CD4-positive, alpha-beta T cell treated with Interleukin-15 for 1 hour (primary cell): ENCODE measurements around the gene COL1A1.

Experiments used
- DNase-seq: peaks from one replicate; pipeline ENCODE4 v3.0.0-alpha.2; 2020

COL1A1 gene

DNA sequence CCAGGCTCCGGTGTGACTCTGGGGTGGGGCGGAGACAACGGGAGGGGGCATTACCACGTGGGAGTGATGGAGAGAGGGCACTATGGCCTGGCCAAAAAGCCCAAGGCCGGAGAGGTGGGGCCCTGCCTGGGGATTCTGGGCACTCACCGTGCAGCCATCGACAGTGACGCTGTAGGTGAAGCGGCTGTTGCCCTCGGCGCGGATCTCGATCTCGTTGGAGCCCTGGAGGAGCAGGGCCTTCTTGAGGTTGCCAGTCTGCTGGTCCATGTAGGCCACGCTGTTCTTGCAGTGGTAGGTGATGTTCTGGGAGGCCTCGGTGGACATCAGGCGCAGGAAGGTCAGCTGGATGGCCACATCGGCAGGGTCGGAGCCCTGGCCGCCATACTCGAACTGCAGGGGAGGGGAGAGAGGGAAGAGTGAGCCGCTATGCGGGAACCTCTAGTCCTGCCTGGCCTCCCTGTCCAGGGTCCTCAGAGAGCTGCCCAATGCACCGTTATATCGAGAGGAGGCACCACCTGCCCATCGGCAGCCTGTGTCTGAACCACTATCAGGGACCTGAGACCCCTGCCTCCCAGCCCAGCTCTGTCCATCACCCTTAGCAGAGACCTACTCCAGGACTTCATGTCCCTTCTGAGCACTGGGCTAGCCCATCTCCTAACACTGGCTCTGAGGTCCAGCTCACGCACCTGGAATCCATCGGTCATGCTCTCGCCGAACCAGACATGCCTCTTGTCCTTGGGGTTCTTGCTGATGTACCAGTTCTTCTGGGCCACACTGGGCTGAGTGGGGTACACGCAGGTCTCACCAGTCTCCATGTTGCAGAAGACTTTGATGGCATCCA, 15.6 kb downstream of the COL1A1 start:
- DNase-seq: no peak

DNA sequence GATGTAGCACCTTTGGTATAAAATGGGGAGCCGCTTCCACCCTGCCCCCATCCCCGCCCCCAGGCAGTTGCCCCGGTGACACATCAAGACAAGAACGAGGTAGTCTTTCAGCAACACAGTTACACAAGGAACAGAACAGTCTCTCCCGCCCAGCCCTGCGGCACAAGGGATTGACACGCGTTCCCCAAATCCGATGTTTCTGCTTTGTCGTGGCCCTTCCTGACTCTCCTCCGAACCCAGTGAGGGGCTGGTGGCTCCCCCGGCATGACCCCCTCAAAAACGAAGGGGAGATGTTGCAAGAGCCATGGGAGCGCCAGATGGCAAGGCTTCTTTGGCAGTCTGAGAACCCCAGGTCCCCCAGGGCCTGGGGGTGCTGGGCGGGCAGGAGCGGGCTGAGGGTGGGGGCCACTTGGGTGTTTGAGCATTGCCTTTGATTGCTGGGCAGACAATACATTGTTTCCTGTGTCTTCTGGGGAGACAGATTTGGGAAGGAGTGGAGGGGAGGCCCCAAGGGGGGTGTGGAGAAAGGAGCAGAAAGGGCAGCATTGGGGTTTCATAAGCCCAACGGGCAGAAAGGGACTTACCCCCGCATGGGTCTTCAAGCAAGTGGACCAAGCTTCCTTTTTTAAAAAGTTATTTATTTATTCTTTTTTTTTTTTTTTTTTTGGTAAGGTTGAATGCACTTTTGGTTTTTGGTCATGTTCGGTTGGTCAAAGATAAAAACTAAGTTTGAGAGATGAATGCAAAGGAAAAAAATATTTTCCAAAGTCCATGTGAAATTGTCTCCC, 16.6 kb downstream of the COL1A1 start:
- peak; percentile 29 for DNase-seq

DNA sequence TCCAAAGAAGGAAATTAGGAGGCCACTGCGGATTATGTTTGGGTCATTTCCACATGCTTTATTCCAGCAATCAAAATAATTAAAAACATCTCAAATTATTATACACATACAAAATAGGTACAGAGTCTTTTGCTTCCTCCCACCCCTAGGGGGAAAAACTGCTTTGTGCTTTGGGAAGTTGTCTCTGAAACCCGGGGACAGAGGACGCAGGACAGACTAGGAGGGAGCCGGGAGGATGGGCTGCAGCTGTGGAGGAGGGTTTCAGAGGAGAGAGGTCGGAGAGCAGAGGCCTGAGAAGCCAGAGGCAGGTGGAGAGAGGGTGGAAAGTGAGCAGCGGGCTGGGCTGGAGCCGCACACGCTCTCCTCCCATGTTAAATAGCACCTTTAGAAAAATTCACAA, 17.4 kb downstream of the COL1A1 start:
- no peak for DNase-seq

DNA sequence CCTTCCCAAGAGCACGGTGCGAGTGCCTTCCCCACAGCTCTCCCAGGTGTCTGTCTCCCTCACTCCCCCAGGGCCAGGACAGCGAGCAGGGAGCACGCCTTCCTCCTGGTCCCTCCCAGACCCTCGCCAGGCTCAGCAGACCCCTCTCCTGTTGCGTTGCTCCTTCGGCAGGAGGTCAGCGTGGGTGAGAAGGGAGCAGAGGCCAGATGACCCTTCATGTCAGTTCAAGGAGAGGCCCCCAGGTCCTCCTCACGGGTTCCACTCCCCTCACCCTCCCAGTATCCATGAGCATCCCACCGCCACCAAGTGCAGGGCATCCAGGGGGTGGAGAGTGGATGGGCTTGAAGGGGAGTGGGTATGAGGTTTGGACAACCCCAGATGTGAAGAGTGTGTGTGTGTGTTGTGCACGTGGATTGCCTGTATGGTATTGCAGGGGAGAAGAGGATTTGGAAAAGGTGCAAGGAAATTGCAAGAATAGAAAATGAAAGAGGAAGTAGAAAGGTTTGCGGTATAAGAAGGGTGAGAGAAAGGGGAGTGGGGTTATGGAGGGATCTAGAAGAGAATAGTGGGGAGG, 17.9 kb downstream of the COL1A1 start:
- no peak for DNase-seq

DNA sequence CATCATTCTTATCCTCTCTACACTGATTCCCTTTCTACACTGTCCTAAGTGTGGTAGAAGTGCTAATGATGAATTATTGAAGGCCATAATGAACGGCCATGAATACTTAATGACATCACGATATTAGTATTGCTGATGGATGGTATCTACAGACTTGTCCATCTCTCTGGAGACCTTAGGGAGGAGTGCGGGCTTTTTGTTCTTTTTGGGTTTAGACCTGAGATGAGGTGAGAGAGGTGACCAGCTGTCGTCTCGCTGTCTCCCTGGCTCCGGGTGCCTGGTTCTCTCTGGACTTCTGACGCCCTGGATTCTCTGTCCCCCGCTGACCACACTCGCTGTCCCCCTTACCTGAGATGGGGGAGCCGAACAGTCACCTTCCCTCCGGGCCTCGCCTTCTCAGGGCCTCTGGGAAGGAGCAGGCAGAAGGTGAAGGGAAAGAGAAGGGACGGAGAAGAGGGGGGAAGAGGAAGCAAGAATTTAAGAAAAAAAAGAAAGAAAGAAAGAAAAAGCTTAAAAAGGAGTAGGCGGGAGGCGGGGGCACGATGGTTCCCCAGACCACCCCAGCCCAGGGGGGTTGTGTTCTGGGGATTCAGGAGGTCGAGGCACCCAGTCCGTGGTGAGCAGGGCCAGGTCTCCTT, 18.5 kb downstream of the COL1A1 start:
- DNase-seq: no peak

DNA sequence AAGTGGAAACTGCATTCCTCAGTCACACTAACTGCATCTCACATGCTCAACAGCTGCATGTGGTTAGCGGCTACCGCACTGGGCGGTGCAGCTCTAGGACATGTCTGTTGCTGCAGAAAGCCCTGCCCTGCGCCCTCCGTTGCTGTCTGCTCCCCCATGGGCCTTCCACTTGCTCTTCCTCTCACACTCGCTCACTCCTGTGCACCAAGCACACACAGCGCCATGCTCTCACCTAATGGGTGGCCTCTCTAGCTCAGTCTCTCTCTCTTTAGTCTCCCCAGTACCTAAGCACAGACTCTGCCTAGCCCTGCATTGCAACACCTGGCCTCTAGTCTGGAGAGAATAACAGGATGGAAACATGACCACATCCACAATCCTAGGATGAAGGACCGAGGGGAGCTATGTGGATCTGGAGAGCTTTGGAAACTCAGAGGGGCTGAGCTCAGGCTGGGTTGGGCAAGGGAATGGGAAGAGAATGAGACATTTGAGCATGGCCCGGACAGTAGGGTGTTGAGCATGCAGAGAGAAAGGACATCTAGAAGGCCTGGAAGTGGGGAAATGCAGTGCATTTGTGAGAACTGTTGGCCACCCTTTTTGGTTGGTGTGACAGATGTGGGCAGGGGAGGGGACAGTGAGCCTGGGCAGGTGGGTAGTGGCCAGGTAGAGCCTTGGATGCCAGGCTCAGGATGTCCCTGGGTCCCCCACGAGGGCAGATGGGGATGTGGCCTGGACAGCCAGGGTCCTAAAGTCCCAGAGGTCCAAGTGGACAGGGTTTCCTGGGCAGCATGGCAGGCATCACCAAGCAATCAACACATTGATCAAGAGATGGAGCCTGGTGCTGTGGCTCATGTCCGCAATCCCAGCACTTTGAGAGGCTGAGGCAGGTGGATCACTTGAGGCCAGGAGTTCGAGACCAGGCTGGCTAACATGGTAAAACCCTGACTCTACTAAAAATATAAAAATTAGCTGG, 19.6 kb downstream of the COL1A1 start:
- no peak for DNase-seq

DNA sequence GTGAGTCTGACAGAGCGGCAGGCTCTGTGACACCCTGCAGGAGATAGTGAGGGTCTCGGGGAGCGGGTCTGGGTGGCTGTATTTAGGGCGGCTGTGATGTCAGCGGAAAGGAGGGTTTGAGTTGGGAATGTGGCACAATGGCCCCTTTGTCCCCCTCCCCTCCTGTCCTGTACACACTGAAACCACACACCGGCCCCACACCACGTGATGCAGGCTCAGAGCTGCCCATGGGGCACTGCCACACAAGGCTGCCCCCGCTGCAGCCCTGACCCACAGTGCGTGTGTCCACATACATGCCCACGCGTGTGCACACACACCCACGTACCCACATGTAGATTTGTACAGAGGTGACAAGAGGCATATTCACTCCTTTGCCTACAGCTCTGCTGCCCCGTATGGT, 20.3 kb downstream of the COL1A1 start:
- DNase-seq: no peak

DNA sequence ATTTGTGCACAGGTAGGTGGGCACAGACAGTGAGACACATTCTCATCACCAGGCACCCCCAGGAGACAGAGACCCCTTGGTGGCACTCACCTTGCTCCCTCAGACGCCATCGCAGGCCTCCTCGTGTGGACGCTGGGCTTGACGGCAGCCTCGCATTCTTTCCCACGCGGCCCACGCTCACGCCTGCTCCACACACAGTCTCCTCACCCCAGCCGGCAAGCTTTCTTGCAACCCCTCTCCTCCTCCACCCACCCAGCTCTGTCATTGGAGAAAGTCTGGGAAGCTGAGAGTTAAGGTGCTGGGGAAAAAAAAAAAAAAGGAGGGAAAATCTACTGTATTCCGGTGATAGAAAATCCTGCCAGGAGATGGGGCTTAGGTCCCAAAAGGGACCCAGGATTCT, 20.8 kb downstream of the COL1A1 start:
- DNase-seq: no peak

DNA sequence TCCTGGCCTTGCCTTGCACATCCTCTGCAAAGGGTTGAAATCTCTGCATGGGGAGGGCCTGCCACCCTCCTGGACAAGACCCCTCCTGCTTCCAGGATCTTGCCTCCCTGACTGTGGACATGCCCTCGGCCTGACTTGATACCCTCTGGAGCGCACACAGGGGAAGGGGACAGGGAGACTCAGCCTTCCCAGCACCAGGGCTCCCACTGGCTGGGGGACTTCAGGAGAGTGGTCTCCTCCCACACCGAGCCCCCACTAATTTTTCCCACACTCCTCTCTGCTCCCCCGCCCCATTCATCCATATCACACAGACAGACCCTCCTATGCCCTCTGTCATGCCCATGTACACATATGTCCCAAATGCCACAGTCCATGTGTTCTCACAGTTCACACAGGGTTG, 21.3 kb downstream of the COL1A1 start:
- DNase-seq: no peak

DNA sequence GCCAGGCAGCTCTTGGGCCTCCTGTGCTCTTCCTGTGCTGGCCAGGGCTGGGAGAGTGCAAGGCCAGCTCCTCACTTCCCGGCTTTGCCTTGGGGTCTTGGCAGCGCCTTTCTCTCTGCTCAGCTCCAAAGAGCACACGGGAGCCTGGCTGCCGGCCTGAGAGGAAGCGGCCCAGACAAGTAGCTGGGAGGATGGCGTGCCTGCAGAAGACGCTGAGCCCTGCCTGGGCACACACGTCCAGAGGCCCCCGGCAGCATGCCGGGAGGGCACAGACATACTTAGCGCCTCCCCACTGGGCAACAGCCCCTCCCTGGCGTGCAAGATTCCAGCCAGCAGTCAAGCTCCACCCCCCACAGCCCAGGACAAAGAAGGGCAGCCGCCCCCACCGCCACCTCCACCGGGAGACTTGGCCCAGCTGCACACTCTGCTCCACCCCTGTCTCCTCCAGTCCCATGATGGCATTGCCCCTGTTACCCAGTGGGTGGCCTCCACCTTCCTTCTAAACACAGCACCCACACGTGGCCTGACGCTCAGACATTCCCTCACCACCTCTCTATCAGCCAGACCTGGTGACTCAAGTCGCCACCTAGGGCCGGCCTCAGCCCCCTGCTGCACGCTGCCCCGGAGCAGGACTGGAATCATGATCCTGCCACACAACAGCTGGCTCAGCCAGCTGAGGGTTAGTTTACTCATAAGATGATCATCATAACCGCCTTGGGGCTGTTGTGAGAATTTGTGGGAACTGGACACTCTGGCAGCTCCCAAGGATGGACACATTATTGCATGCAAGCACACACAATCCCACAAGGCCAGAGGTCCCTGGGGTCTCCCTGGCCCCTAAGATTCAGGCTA, 23.2 kb downstream of the COL1A1 start:
- DNase-seq: peak; percentile 51

DNA sequence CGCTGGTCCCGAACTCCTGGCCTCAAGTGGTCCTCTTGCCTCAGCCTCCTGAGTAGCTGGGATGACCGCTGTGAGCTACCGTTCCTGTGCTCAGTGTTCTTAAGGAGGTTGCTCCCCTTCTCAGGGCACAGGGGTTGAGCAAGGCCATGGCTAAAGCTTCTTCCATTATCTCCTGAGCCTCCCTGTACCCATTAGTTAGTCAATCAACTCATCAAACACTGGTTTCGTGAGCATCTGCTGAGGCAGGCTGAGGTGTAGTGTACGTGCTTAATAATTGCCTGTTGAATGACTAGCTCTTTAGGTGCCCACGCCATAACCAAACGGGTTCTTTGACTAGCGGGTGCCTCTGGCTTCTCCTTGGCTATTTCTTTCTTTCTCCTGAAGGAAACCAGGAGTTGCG, 24.0 kb downstream of the COL1A1 start:
- no peak for DNase-seq

DNA sequence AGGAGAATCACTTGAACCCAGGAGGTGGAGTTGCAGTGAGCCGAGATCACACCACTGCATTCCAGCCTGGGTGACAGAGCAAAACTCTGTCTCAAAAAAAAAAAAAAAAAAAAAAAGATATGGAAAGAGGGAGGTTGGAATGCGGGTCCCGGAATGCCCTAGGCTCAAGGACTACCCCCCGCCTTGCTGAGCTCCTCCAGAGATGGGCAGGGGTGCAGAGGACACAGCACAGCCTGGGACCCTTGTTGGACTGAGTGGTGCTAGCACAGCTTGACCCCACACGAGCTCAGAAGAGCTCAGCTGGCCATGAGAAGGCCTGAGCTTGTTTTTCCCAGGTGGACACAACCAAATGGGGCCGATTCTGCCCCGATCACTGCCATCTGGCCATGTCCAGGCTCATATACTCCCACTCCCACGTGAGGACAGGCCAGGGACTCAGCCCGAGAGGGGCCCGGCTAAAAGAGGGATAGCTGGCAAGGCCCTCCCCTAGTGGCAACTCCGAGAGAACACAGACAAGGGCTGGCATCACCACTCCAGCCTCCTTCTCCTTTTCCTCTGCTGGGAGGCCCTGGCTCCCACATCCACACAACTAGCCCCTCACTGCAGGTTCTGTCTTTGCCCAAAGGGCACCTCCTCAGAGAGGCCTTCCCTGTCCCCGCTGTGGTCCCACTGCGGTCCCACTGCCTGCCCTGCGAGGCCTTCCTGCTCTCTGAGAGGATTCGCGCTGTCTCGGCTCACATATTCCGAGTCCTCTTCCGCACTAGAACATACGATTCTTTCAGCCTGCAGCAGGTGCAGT, 24.7 kb downstream of the COL1A1 start:
- no peak for DNase-seq

DNA sequence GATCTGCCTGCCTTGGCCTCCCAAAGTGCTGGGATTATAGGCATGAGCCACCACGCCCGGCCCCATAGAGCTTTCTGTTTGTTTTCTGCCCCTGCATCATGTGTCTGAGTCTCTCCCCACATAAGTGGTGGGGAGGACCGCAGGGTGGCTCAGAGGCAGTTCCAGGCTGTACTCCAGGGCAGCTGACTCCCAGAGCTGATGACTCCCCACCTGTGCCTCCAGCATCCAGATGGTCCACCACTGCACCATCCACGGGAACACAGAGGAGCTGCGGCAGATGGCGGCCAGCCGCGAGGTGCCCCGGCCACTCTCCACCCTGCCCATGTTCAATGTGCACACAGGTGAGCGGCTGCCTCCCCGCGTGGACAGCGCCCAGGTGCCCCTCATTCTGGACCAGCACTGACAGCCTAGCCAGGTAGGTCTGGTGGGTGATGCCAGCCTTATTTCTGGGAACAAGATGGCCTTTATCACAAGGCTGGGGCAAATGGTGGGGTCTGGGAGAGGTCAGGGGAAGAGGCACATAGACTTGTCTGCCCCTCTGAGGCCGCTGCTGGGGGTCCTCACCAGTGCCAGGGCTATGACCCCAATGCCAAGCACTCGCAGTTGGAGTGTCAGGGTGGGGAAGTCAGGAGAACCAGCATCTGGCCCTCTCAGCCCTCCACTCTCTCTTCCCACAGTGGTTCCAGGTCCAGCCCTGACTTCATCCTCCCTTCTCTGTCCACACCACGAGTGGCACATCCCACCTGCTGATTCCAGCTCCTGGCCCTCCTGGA, 26.2 kb downstream of the COL1A1 start:
- no peak for DNase-seq

DNA sequence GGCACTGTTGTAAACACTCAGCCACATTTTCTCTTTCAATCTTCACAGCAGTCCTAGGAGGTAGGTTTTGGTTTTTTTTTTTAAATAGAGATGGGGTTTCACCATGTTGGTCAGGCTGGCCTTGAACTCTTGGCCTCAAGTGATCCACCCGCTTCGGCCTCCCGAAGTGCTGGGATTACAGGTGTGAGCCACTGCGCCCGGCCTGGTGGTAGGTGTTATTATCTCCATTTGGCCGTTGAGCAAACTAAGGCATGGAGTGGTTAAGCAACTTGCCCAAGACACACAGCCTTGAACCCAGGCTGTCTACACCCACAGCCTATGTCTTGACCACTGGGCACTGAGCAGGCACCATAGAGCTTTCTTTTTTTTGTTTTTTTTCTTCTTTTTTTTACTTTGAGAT, 27.0 kb downstream of the COL1A1 start:
- DNase-seq: no peak

DNA sequence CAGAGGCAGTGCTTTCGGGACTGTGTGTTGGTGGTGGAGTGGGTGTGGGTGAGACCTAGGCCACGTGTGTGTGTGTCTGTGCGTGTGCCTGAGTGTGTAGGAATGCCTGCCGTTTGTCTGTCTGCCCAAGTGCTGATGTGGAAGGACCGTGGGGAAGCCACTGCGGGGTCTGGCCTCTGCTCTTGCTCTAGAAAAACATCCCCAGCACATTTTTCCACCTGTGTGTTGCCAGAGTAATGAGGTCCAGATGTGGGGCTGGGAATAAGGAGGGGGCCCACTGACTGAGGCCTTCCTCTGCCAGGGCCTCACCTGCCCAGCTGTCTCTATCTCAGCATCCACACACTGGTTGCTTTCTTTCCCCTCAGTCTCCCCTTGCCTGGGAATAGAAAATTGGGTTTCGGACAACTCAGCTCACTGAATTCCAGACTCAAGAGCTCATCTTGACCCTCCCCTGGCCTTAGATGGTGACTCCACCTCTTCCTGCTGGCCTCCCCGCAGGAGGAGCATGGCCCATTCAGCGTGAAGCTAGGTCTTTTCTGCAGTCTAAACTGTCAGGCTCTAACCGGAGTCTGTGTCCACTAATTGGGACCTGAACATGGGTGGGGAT, 28.0 kb downstream of the COL1A1 start:
- no peak for DNase-seq

DNA sequence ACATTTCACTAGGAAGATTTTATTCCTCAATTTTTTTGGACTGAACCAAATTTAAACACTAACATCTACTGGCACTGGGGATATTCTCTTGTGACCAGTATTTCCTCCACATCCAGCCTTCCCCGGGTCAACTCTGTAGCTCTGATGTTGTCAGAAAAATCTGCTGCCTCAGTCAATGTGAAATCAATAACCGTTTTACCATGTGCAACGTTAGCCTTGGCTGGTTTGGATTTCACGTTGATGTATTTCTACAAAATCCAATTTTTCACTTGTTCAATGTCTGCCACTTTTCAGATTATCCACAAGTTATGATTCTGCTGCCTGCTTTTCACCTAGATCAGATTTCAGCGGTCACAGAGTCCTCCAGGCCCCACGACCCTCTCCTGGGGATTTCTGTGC, 28.5 kb downstream of the COL1A1 start:
- DNase-seq: no peak

DNA sequence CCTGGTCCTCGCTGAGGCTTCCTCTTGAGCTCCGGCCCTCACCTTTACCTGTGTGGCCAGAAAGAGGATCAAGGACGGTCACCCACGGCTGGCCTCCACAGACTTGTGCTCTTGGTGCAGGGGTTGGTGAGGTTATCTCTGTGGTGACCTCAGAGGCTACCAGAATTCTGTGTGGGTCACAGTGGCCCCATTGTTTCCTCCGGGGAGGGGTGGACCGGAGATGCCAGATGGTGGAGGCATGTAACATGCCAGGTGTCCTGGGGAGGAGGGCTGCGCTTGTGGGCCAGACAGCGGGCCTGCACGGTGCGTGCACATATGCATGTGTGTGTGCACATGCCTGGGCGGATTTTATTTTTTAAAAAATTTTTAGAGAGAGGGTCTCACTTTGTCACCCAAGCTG, 29.3 kb downstream of the COL1A1 start:
- no peak for DNase-seq

DNA sequence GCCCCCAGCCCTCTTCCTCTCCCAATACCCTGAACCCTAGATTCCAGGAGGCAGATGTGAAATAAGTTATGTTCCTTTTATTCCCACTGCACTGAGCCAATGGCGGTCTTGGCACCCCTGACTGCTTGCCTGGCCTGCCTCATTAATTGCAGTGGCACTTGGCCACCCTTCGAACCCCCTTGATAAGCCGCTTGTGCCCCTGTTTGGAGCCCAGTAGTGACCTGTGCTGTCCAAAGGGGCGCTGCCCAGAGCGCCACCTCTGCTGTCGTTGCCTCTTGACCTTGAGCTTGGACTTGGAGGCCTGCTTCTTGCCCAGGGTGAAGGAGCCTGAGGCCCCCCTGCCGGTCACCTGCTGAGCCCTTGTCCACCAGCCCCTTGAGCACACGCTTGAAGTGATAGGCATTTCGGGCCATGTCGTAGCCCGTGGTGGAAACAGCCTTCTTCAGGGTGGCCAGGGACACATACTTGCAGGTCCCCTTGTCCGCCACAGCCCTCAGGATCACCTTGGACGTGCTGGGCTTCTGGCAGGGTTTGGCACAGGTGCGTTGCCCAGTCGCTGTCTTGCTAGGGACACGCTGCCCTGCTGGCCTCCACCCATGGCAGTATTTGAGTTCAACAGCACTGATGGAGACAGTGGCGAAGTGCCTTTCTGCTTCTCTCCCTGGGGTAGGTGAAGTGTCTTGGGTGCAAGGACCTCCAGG, 29.9 kb downstream of the COL1A1 start:
- DNase-seq: no peak
